Measurements from ENCODE around the gene PRRT4.

- TF ChIP-seq CTCF (IDR thresholded peaks at IDR 0.05) (no peak), POLR2A (IDR thresholded peaks at IDR 0.05) (no peak)
These were observed 24.8 kb upstream of the PRRT4 start for GRCh38 chr7:128385988-128386925.

All from right lobe of liver (tissue), 4 donors.